GM19324 (cell line): ENCODE results near the gene STAP2.
"Not testable (repeated sequence)": the region's sequence is repeated elsewhere in the genome, so short reads cannot be mapped to it uniquely, and the experiment has no call there.

Experiments used
- ATAC-seq: cut with Tn5 transposase; IDR thresholded peaks from one replicate; pipeline ENCODE4 v1.9.1; 2021; ENCODE audit warnings: mild to moderate bottlenecking, moderate library complexity; ENCODE audit not compliant: unreplicated experiment, low FRiP score

STAP2 gene

GRCh38 chr19:4359627-4360000 lies 21.0 kb upstream of the STAP2 start:
- ATAC-seq = no peak

GRCh38 chr19:4358709-4359626 lies 20.3 kb upstream of the STAP2 start:
- ATAC-seq = no peak

GRCh38 chr19:4357921-4358326 lies 19.3 kb upstream of the STAP2 start:
- ATAC-seq = no peak

GRCh38 chr19:4357095-4357797 lies 18.6 kb upstream of the STAP2 start:
- no peak for ATAC-seq

GRCh38 chr19:4354897-4355296 lies 16.3 kb upstream of the STAP2 start:
- no peak for ATAC-seq

- ATAC-seq = no peak
Measured at GRCh38 chr19:4354282-4354681, 15.7 kb upstream of the STAP2 start.

GRCh38 chr19:4352701-4353121 lies 14.1 kb upstream of the STAP2 start:
- ATAC-seq = no peak

GRCh38 chr19:4350726-4351125 lies 12.1 kb upstream of the STAP2 start:
- no peak for ATAC-seq

- ATAC-seq = no peak
Measured at GRCh38 chr19:4350111-4350510, 11.5 kb upstream of the STAP2 start.

GRCh38 chr19:4349225-4349624 lies 10.6 kb upstream of the STAP2 start:
- ATAC-seq = not testable (repeated sequence)

- no peak for ATAC-seq
Measured at GRCh38 chr19:4347521-4347920, 8.9 kb upstream of the STAP2 start.

GRCh38 chr19:4346020-4346383 lies 7.4 kb upstream of the STAP2 start:
- ATAC-seq = no peak

- ATAC-seq = no peak
Measured at GRCh38 chr19:4345342-4346019, 6.9 kb upstream of the STAP2 start.

- ATAC-seq = peak; percentile 61
Measured at GRCh38 chr19:4343370-4344307, 5.0 kb upstream of the STAP2 start, which contains the start of gene MPND. MPND (plus strand) TSS chr19:4343562; CDS start chr19:4343594, 32 bp downstream.

GRCh38 chr19:4342615-4343369 lies 4.2 kb upstream of the STAP2 start:
- ATAC-seq = peak; percentile 81

- ATAC-seq = no peak
Measured at GRCh38 chr19:4342314-4342614, 3.6 kb upstream of the STAP2 start.

GRCh38 chr19:4337906-4338440 lies 654 bp downstream of the STAP2 start:
- ATAC-seq = no peak

- no peak for ATAC-seq
Measured at GRCh38 chr19:4334929-4335570, 3.6 kb downstream of the STAP2 start.

GRCh38 chr19:4329858-4330257 lies 8.8 kb downstream of the STAP2 start:
- no peak for ATAC-seq
